GM19035 (cell line): ENCODE data around the gene NANOS1.

ENCODE experiments used
- ATAC-seq: cut with Tn5 transposase; IDR thresholded peaks from one replicate; pipeline ENCODE4 v1.9.1; 2021; ENCODE audit not compliant: unreplicated experiment

NANOS1 gene

DNA sequence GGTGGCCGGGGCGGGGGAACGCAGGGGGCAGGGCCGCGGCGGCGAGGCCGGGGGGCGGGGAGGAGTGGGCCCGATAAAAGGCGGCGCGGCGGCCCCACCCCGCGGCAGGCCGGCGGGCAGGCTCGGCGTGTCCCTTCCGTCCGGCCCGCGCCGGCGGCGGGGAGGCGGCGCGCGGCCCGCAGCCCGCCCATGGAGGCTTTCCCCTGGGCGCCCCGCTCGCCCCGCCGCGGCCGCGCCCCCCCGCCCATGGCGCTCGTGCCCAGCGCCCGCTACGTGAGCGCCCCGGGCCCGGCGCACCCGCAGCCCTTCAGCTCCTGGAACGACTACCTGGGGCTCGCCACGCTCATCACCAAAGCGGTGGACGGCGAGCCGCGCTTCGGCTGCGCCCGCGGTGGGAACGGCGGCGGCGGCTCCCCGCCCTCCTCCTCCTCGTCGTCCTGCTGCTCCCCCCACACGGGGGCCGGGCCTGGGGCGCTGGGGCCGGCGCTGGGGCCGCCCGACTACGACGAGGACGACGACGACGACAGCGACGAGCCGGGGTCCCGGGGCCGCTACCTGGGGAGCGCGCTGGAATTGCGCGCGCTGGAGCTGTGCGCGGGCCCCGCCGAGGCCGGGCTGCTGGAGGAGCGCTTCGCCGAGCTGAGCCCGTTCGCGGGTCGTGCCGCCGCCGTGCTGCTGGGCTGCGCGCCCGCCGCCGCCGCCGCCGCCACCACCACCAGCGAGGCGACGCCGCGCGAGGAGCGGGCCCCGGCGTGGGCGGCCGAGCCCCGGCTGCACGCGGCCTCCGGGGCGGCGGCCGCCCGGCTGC, at the start of gene NANOS1:
TSS of gene NANOS1 (plus strand) at position 102 of the 808 bp plus-strand sequence. CDS start at position 190, 88 bp downstream.
- peak; percentile 16 for ATAC-seq

DNA sequence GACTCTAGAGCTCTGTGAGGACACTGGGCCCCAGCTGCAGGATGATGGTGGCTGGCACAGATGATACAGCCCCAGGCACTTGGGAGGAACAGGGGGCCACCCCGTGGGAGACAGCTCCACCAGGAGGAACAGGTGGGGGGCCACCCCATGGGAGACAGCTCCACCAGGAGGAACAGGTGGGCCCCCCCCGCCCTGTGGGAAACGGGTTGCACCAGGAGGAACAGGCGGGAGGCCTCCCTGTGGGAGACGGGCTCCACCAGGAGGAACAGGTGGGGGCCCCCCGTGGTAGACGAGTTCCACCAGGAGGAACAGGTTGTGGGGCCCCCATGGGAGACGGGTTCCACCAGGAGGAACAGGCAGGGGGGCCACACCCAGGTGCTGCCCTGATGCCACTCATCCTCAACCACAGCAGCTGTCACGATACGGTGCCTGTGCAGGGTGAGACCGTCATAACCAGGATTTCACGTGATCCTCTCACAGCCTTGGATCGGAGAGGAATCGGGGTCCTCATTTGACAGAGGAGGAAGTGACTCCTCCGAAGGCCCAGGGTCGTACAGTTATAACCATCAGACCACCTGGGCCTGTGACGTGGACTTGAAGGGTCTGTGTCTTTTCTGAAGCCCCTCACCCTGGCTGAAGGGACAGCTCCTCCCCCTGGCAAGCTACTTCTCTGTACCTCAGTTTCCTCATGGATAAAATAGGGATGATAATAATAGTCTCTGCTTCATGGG, 49.2 kb upstream of the NANOS1 start:
- ATAC-seq = no peak

DNA sequence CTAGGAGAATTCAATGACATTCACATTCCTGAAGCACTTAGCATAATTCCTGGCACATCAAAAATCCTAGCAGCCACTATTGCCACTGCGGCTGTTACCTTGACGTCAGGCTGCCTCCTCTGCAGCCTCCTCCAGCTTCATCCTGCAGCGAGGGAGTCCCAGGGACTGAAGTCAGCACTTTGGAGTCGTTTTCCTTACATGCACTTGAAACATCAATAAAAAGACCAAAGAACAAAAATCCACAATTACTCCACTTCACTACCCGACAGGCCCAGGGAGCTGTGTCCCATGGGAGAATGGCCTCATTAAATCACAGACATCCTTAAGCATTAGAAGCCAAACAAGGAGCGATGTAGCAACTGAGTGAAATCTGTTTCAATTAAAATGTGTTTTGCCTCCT, 48.6 kb upstream of the NANOS1 start:
- no peak for ATAC-seq

DNA sequence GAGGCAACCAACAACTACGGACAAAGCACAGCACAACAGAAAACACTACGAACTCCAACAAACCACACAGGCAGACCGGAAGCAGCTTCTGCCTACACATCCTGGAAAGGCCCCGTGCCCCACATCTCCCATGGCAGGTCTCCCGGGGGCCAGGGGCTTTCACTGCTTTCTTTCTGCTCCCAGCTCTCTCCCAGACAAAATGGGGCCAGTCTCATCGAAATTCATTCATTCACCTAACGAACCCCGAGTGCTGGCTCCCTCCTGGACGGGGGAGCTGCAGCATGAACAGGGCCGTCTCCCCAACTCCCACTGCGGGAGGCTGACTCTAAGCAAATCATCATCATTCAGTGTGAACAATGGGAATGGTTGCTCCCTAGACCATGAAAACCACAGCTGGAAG, 47.6 kb upstream of the NANOS1 start:
- no peak for ATAC-seq

DNA sequence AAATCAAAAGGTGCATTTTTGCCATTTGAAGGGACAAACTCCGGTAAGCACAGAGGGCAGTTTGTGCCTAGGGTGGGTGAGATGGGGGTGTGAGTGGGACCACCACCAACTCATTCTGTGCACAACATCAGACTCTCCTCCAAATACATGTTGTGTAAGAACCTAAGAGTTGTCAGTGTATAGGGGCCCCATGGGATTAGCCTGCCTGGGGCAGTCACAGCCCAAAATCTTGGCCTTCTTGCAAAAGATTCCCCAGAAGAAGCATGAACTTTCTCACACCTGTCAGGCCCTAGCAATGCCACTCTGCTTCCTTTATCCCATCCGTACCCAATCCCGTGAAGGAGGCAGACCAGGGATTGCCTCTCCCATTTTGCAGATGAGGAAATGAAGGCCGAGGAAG, 47.1 kb upstream of the NANOS1 start:
- ATAC-seq = no peak

GRCh38 chr10:118983263-118983662, 46.3 kb upstream of the NANOS1 start:
- no peak for ATAC-seq

DNA sequence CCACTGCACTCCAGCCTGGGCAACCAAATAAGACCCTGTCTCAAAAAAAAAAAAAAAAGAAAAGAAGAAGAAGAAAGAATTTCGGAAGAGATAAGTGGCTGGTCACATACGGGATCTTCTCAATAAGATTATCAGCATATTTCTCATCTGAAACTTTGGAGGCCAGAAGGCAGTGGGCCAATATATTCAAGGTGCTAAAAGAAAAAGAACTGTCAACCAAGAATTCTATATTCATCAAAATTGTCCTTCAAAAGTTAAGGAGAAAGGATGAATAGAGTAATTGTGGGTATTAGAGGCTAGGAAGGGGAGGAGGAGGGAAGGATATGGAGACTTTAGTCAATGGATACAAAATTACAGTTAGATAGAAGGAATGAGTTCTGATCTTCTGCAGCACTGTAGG, 43.9 kb upstream of the NANOS1 start:
- no peak for ATAC-seq

- peak; percentile 95 for ATAC-seq
Measured at GRCh38 chr10:118986815-118987790, 42.4 kb upstream of the NANOS1 start.

- no peak for ATAC-seq
Measured at GRCh38 chr10:118990326-118990725, 39.2 kb upstream of the NANOS1 start.

GRCh38 chr10:118992496-118992895, 37.0 kb upstream of the NANOS1 start:
- ATAC-seq = no peak

DNA sequence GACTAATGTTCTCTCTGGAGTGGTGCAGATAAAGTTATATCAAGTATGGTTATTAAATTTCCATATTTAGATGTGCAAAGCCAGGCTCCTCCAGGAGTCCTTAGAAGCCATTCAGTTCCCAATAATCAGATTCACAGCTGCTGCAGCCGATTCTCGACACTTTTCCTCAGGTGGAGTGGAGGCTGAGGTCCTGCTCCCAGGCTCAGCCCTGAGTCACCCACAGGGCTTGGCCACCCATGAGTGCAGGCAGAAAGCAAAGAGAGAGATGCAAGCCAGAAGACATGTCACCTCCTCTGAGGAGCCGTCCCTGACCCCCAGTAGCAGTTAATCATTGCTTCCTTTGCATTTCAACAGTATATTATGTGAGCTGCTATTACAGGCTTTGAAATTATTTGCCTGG, 36.3 kb upstream of the NANOS1 start:
- no peak for ATAC-seq

DNA sequence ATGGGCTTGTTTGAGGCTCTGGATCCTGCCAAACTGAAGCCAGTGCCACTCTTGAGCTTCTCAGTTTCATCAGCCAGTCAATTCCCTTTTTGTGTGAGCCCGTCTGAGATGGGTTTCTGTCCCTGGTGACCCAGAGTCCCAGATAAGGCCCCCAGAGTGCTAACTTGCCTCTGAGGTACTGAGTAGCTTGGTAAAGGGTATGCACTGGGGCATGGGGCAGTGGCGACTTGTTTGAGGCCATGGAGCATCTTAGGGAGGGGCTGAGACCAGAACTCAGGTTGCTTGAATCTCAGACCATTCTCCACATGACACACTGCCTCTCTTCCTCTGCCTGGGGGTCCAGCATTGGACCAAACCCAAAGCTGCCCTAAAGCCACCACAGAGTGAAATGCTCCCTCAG, 35.2 kb upstream of the NANOS1 start:
- ATAC-seq = no peak

DNA sequence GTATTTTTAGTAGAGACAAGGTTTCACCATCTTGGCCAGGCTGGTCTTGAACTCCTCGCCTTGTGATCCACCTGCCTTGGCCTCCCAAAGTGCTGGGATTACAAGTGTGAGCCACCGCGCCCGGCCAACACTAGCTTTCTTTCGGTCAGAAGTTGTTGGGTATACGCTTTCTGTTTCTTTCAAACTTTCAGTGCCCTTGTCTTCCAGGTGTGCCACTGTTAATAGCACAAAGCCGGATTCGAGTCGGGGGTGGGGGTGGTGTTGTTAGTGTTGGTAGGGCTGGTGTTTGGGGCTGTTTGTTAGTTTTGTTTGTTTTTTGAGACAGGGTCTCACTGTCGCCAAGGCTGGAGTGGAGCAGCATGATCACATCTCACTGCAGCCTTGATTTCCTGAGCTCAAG, 33.8 kb upstream of the NANOS1 start:
- ATAC-seq = no peak

- ATAC-seq = no peak
Measured at GRCh38 chr10:118997379-118997778, 32.1 kb upstream of the NANOS1 start.

DNA sequence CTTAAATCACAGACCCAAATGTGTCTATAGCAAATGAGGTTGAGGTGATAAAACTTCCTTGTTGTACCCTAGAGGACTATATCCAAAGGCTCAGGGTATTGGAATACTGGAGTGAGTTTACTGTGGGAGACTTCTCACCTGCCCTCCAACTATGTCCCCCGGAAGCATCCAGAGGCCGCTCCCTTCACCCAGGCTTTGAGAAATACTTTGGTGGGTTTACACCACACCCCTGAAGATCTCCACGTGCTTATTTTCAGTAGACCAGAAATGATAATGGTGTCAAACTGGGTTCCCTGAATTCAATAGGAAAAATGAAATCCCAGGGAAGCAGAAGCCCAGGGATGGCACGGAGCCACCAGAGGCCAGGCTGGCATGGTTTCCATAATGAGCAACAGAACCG, 31.3 kb upstream of the NANOS1 start:
- no peak for ATAC-seq

GRCh38 chr10:119001717-119002500, 27.6 kb upstream of the NANOS1 start:
- no peak for ATAC-seq

- no peak for ATAC-seq
Measured at GRCh38 chr10:119003572-119004289, 25.8 kb upstream of the NANOS1 start.

GRCh38 chr10:119005362-119006043, 24.0 kb upstream of the NANOS1 start:
- no peak for ATAC-seq
